Measurements from ENCODE around the gene CCIN. TPM values are rescaled to one million over a fixed set of nuclear protein-coding genes. Genes with fewer than 3 reads are reported as not detected.

Gene CCIN
- total and polyA plus RNA-seq, 2 of the 13 experiments (the other 11 are each of a cell fraction or from before 2014, with no cell fraction given) = not detected

DNA sequence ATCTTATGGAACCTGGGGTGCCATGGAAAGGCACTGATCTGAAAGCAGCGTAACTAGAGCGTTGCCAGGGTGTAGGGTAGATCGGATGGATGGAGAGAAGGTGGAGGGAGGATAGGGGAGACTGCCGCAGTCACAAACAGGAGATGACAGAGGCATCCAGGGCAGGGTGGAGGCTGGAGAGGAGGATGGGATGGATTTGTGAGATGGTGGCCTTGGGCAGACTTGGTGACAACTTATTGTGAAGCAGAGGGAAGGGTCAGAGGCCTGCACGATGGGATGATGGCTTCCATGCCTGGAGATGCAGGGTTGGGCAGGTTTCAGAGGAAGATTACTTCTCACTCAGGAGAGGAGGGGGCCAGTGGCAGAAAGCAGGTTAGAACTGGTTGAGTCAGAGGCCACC, 30.3 kb upstream of the CCIN start:
- WGBS (ENCODE audit: low lambda C conversion rate) = 67% methylated on average over 5 of the region's 5 CpGs
- H4K20me1 ChIP-seq (ENCODE audit: insufficient read depth, low read length) = no peaks in the 10 kb centered on the region
- H3K9ac ChIP-seq (ENCODE audit: insufficient read depth, low read depth, low read length) = no peak overlapping the region
- intact Hi-C loops (cut with micrococcal nuclease; ENCODE audit: unreplicated experiment) (no loop called here), in situ Hi-C loops (cut with HindIII; ENCODE audit: extremely low pct_ligation_motif_present, low pct_unique_long_range_greater_than_20kb) (no loop called here)
- no peaks in the 10 kb centered on the region for H3K9me3 ChIP-seq (ENCODE audit: low read length)
- no peaks in the 10 kb centered on the region for H3K36me3 ChIP-seq (replicated peaks in 1 of 2; ENCODE audit: control insufficient read depth in 1 of 2, insufficient read depth in 2 of 2, low read length in 2 of 2)
- no peak for ATAC-seq
- H3K79me2 ChIP-seq (ENCODE audit: insufficient read depth, low read length) = no peaks in the 10 kb centered on the region
- BruUV-seq (replicated peaks) = no TSS peak
- ChIA-PET POLR2A (interaction anchor here (1.0 kb wide), 1 partner anchor 10 kb away, joined by 3 read pairs; no protein-coding TSS in a partner anchor), CTCF (ENCODE audit: low intra/inter-chr PET ratio, low total read pairs) (no interaction called here)
- H3K4me1 ChIP-seq (ENCODE audit: insufficient read depth, low read length) = peaks cover 22% of the 10 kb centered on the region
- H3K27ac ChIP-seq (ENCODE audit: extremely low read length, insufficient read depth, low read length) = no peak overlapping the region
- no peak overlapping the region for H2AFZ ChIP-seq (ENCODE audit: low read length)
- no peak for TF ChIP-seq HMG20A (CRISPR knock-in tag; IDR thresholded peaks at IDR 0.05; ENCODE audit: borderline replicate concordance)
- TF ChIP-seq THAP11 (CRISPR knock-in tag; IDR thresholded peaks at IDR 0.05) = no peak
- TF ChIP-seq SNRNP70 (IDR thresholded peaks at IDR 0.05; ENCODE audit: low read depth, low read length) = no peak
- TF ChIP-seq, protein P1, sequence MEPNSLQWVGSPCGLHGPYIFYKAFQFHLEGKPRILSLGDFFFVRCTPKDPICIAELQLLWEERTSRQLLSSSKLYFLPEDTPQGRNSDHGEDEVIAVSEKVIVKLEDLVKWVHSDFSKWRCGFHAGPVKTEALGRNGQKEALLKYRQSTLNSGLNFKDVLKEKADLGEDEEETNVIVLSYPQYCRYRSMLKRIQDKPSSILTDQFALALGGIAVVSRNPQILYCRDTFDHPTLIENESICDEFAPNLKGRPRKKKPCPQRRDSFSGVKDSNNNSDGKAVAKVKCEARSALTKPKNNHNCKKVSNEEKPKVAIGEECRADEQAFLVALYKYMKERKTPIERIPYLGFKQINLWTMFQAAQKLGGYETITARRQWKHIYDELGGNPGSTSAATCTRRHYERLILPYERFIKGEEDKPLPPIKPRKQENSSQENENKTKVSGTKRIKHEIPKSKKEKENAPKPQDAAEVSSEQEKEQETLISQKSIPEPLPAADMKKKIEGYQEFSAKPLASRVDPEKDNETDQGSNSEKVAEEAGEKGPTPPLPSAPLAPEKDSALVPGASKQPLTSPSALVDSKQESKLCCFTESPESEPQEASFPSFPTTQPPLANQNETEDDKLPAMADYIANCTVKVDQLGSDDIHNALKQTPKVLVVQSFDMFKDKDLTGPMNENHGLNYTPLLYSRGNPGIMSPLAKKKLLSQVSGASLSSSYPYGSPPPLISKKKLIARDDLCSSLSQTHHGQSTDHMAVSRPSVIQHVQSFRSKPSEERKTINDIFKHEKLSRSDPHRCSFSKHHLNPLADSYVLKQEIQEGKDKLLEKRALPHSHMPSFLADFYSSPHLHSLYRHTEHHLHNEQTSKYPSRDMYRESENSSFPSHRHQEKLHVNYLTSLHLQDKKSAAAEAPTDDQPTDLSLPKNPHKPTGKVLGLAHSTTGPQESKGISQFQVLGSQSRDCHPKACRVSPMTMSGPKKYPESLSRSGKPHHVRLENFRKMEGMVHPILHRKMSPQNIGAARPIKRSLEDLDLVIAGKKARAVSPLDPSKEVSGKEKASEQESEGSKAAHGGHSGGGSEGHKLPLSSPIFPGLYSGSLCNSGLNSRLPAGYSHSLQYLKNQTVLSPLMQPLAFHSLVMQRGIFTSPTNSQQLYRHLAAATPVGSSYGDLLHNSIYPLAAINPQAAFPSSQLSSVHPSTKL (CRISPR knock-in tag; IDR thresholded peaks at IDR 0.05) = no peak
- no peak for TF ChIP-seq ZBTB21 (CRISPR knock-in tag; IDR thresholded peaks at IDR 0.05)
- peaks cover 17 to 56% of the 10 kb centered on the region in 2 experiments for H3K27me3 ChIP-seq (ENCODE audit: control insufficient read depth in 1 of 2, insufficient read depth in 2 of 2, low read length in 2 of 2)
- FAIRE-seq = no peak
- no peak overlapping the region for H3K4me3 ChIP-seq (replicated peaks in 1 of 3; ENCODE audit: insufficient read depth in 1 of 3, low read depth in 2 of 3, low read length in 3 of 3)
- DNase-seq (ENCODE audit: low spot score) = no peak
- no peak overlapping the region for H3K4me2 ChIP-seq (ENCODE audit: low read depth, low read length)

Measured in HepG2 (cell line).